ENCODE results near the gene BACH2.
"Not testable (repeated sequence)": the region's sequence is repeated elsewhere in the genome, so short reads cannot be mapped to it uniquely, and the experiment has no call there.

- TF ChIP-seq KDM5A (IDR thresholded peaks at IDR 0.05; ENCODE audit: low read length); CTCF (IDR thresholded peaks at IDR 0.05; ENCODE audit: control extremely low read depth in 1 of 3, insufficient read depth in 1 of 3, low read depth in 1 of 3, low read length in 3 of 3); GTF2F1 (IDR thresholded peaks at IDR 0.05; ENCODE audit: borderline replicate concordance, low read depth, low read length); SP2 (IDR thresholded peaks at IDR 0.05; ENCODE audit: low read length); CBX5 (IDR thresholded peaks at IDR 0.05; ENCODE audit: low read depth, low read length): not testable (repeated sequence)
Measured at GRCh38 chr6:90054193-90054592, 242.4 kb downstream of the BACH2 start.
